HepG2 (cell line): ENCODE results near the gene TAAR6. TPM values are rescaled to one million over a fixed set of nuclear protein-coding genes. Genes with fewer than 3 reads are reported as not detected.

Experiments
- ATAC-seq: fragments of 200-7000 bp; cut with Tn5 transposase; 3 replicates; pipeline ENCODE4 v1.9.1; 2020; ENCODE audit warnings: mild to moderate bottlenecking, moderate library complexity
- BruUV-seq: library from RNA; stranded (reverse); fragments of 400-500 nt; replicated peaks from 2 replicates; lab custom pipeline; 2021; lab: Mats Ljungman, UMichigan
- CTCF ChIA-PET: fragments of 300-600 bp; formaldehyde crosslinking; extraction: SDS; loops from one replicate; lab custom pipeline; 2021; ENCODE audit warnings: low total read pairs, inconsistent platforms, low intra/inter-chr PET ratio; lab: Yijun Ruan, JAX
- POLR2A ChIA-PET: fragments of 350-600 bp; sonication (Branson Sonifier 250); formaldehyde crosslinking; loops from one replicate; lab custom pipeline; 2020; ENCODE audit warnings: antibody characterized with exemption, inconsistent platforms; lab: Yijun Ruan, JAX
- DNase-seq: peaks from one replicate; pipeline ENCODE4 v3.0.0-alpha.2; 2015; ENCODE audit warnings: low spot score
- FAIRE-seq: peaks from 3 replicates; lab custom pipeline; 2011; peaks lifted over from hg19 to GRCh38; lab: Jason Lieb, UNC
- H2AFZ ChIP-seq: one replicate; pipeline ENCODE4 v1.6.1; 2011; ENCODE audit warnings: low read length, inconsistent platforms
- H3K27ac ChIP-seq: fragments of 300-600 bp; 3 replicates; pipeline ENCODE4 v1.8.0; 2011; ENCODE audit warnings: mixed run types, mild to moderate bottlenecking, mixed read lengths, low read length, inconsistent platforms; ENCODE audit not compliant: insufficient read depth; ENCODE audit errors: extremely low read length
- H3K27me3 ChIP-seq, 2 experiments: fragments of 200-600 bp in 1 of 2; 2 replicates in 1 of 2; 3 replicates in 1 of 2; pipeline versions ENCODE4 v1.6.0 to v1.8.0; 2011; ENCODE audit warnings: low read length in 2 of 2, mild to moderate bottlenecking in 2 of 2, moderate library complexity in 2 of 2, inconsistent platforms in 1 of 2; ENCODE audit not compliant: insufficient read depth in 2 of 2, control insufficient read depth in 1 of 2
- H3K36me3 ChIP-seq, 2 experiments: fragments of 200-600 bp in 1 of 2; replicated peaks in 1 of 2; 2 replicates in 1 of 2; 3 replicates in 1 of 2; pipeline versions ENCODE4 v1.5.1 to v1.8.0; 2011; ENCODE audit warnings: low read length in 2 of 2, inconsistent platforms in 1 of 2; ENCODE audit not compliant: insufficient read depth in 2 of 2, control insufficient read depth in 1 of 2
- H3K4me1 ChIP-seq: 2 replicates; pipeline ENCODE4 v1.5.1; 2012; ENCODE audit warnings: low read length, inconsistent platforms; ENCODE audit not compliant: insufficient read depth
- H3K4me2 ChIP-seq: 2 replicates; pipeline ENCODE4 v1.6.0; 2011; ENCODE audit warnings: low read depth, low read length, inconsistent platforms
- H3K4me3 ChIP-seq, 3 experiments: fragments of 200-600 bp in 1 of 3; sonication (generic), shearing (Covaris generic) in 1 of 3; replicated peaks in 1 of 3; 2 replicates each; pipeline ENCODE4 v1.5.1; 2011 to 2016; ENCODE audit warnings: low read length in 3 of 3, inconsistent platforms in 2 of 3, low read depth in 2 of 3, mild to moderate bottlenecking in 2 of 3, control low read depth in 1 of 3, mixed read lengths in 1 of 3; ENCODE audit not compliant: insufficient read depth in 1 of 3
- H3K79me2 ChIP-seq: one replicate; pipeline ENCODE4 v1.6.1; 2011; ENCODE audit warnings: low read length, inconsistent platforms; ENCODE audit not compliant: insufficient read depth
- H3K9ac ChIP-seq: 2 replicates; pipeline ENCODE4 v1.6.0; 2011; ENCODE audit warnings: mild to moderate bottlenecking, low read depth, low read length, inconsistent platforms; ENCODE audit not compliant: insufficient read depth
- H3K9me3 ChIP-seq: 2 replicates; pipeline ENCODE4 v1.5.1; 2012; ENCODE audit warnings: mild to moderate bottlenecking, low read length
- H4K20me1 ChIP-seq: 2 replicates; pipeline ENCODE4 v1.6.0; 2011; ENCODE audit warnings: inconsistent platforms, mild to moderate bottlenecking, low read length, moderate library complexity; ENCODE audit not compliant: insufficient read depth
- ATF2 ChIP-seq: sonication (generic); formaldehyde crosslinking; IDR thresholded peaks from 2 replicates; pipeline ENCODE4 v1.4.0; 2020; ENCODE audit warnings: missing genetic modification reagents
- CENPX ChIP-seq: sonication (generic); formaldehyde crosslinking; IDR thresholded peaks from 2 replicates; pipeline ENCODE4 v1.9.0; 2021; ENCODE audit warnings: mild to moderate bottlenecking, missing genetic modification reagents, moderate library complexity
- CERS6 ChIP-seq: sonication (generic); formaldehyde crosslinking; IDR thresholded peaks from 2 replicates; pipeline ENCODE4 v1.5.0; 2020; ENCODE audit warnings: missing genetic modification reagents
- GMEB1 ChIP-seq: sonication (generic); formaldehyde crosslinking; IDR thresholded peaks from 2 replicates; pipeline ENCODE4 v1.5.1; 2020; ENCODE audit warnings: missing genetic modification reagents, mild to moderate bottlenecking, borderline replicate concordance
- MAZ ChIP-seq, 2 experiments: sonication (generic) in 1 of 2; formaldehyde crosslinking in 1 of 2; IDR thresholded peaks; 2 replicates each; pipeline versions ENCODE4 v1.5.0 to v1.6.1; 2012 to 2020; ENCODE audit warnings: low read depth in 2 of 2, mild to moderate bottlenecking in 2 of 2, borderline replicate concordance in 1 of 2, improper control_type of control experiment in 1 of 2, low read length in 1 of 2, missing genetic modification reagents in 1 of 2, moderate library complexity in 1 of 2
- MIXL1 ChIP-seq: IDR thresholded peaks from 2 replicates; pipeline ENCODE4 v1.6.1; 2016
- MLX ChIP-seq: IDR thresholded peaks from 2 replicates; pipeline ENCODE4 v1.6.1; 2016
- MTERF4 ChIP-seq: sonication (generic); formaldehyde crosslinking; IDR thresholded peaks from 2 replicates; pipeline ENCODE4 v1.8.0; 2023; ENCODE audit warnings: mild to moderate bottlenecking, missing genetic modification reagents
- POGZ ChIP-seq: sonication (generic); formaldehyde crosslinking; IDR thresholded peaks from 2 replicates; pipeline ENCODE4 v1.4.0; 2020; ENCODE audit warnings: mild to moderate bottlenecking, missing genetic modification reagents
- RBM22 ChIP-seq: fragments of 200-400 bp; formaldehyde crosslinking; optimal IDR thresholded peaks from 2 replicates; pipeline ENCODE3; 2017; ENCODE audit warnings: mild to moderate bottlenecking, low read length, moderate library complexity
- SAP130 ChIP-seq: IDR thresholded peaks from 2 replicates; pipeline ENCODE4 v1.6.1; 2016; ENCODE audit warnings: low read depth
- SETDB1 ChIP-seq: sonication (generic); formaldehyde crosslinking; IDR thresholded peaks from 2 replicates; pipeline ENCODE4 v1.5.1; 2020; ENCODE audit warnings: missing genetic modification reagents, mild to moderate bottlenecking, borderline replicate concordance
- THAP7 ChIP-seq: sonication (generic); formaldehyde crosslinking; IDR thresholded peaks from 2 replicates; pipeline ENCODE4 v1.8.1; 2023; ENCODE audit warnings: mild to moderate bottlenecking, missing genetic modification reagents
- ZNF644 ChIP-seq: IDR thresholded peaks from 2 replicates; pipeline ENCODE4 v1.6.1; 2016; ENCODE audit warnings: low read depth
- ZNF747 ChIP-seq: sonication (generic); formaldehyde crosslinking; IDR thresholded peaks from 2 replicates; pipeline ENCODE4 v1.8.1; 2023; ENCODE audit warnings: missing genetic modification reagents, mild to moderate bottlenecking, borderline replicate concordance
- ZNF776 ChIP-seq: sonication (generic); formaldehyde crosslinking; IDR thresholded peaks from 2 replicates; pipeline ENCODE4 v1.4.0; 2020; ENCODE audit warnings: mild to moderate bottlenecking, missing genetic modification reagents
- ZNF780A ChIP-seq: sonication (generic); formaldehyde crosslinking; IDR thresholded peaks from 2 replicates; pipeline ENCODE4 v1.8.0; 2022; ENCODE audit warnings: mild to moderate bottlenecking, missing genetic modification reagents, moderate library complexity
- ZNF792 ChIP-seq: IDR thresholded peaks from 2 replicates; pipeline ENCODE4 v1.6.1; 2016
- WGBS: methylation state at CpG from one replicate; pipeline ENCODE4 v1.1.6; 2017; ENCODE audit warnings: low lambda C conversion rate; 5-methylcytosine and 5-hydroxymethylcytosine counted together
- in situ Hi-C: cut with HindIII; loops from 2 replicates; pipeline ENCODE4 v1.10.0; 2017; ENCODE audit warnings: low pct_unique_long_range_greater_than_20kb; ENCODE audit not compliant: extremely low pct_ligation_motif_present
- intact Hi-C: fragments of 100-400 bp; cut with micrococcal nuclease; formaldehyde crosslinking; loops from one replicate; pipeline ENCODE4 v1.10.0; 2022; ENCODE audit not compliant: unreplicated experiment
- polyA plus RNA-seq, 8 experiments: library from polyadenylated mRNA; depleted of rRNA in 3 of 8; stranded (reverse) in 7 of 8; unstranded in 1 of 8; fragments of >200 nt; fragmentation: Illumina TruSeq in 4 of 8; extraction: Trizol in 4 of 8; gene quantifications; 2 replicates each; pipeline versions ENCODE4 v1.2.1 to v1.2.3, GENCODE V29; 2011 to 2016; ENCODE audit warnings: low read depth in 4 of 8, missing spikeins in 1 of 8, mixed read lengths in 1 of 8; ENCODE audit not compliant: insufficient read depth in 1 of 8
- total RNA-seq, 5 experiments: library from RNA; depleted of rRNA; stranded (reverse); fragments of >200 nt; fragmentation: Illumina TruSeq; extraction: Trizol; gene quantifications; 2 replicates each; pipeline ENCODE4 v1.2.3, GENCODE V29; 2016; ENCODE audit warnings: low read depth in 1 of 5

The TAAR6 gene
- total and polyA plus RNA-seq, 2 of the 13 experiments (the other 11 are each of a cell fraction or from before 2014, with no cell fraction given): not detected

GRCh38 chr6:132596201-132596600 lies 26.1 kb downstream of the TAAR6 start:
- Histone ChIP-seq H3K27me3 (no peaks in the 10 kb centered on the region; a peak in 1 of 5 replicates), H3K4me3 (no peak overlapping the region), H2AFZ (no peak overlapping the region), H3K36me3 (no peaks in the 10 kb centered on the region), H3K79me2 (no peaks in the 10 kb centered on the region), H3K4me1 (no peaks in the 10 kb centered on the region), H3K9me3 (no peaks in the 10 kb centered on the region), H3K4me2 (no peak overlapping the region), H3K9ac (no peak overlapping the region), H3K27ac (no peak overlapping the region), H4K20me1 (no peaks in the 10 kb centered on the region)
- in situ Hi-C loops (no loop called here), intact Hi-C loops (loop anchor here (5.0 kb wide), 2 partner anchors 46 to 171 kb away; no protein-coding TSS in a partner anchor)
- BruUV-seq: no TSS peak
- WGBS: 20% methylated on average over 6 of the region's 6 CpGs
- DNase-seq: no peak
- ChIA-PET CTCF (no interaction called here), POLR2A (no interaction called here)
- no peak for FAIRE-seq
- ATAC-seq: no peak
- TF ChIP-seq THAP7 (CRISPR knock-in tag) (no peak), CERS6 (CRISPR knock-in tag) (no peak), GMEB1 (CRISPR knock-in tag) (no peak), MLX (CRISPR knock-in tag) (no peak), MIXL1 (CRISPR knock-in tag) (no peak), SAP130 (CRISPR knock-in tag) (no peak), CENPX (CRISPR knock-in tag) (no peak), MAZ (IDR thresholded peaks at IDR 0.05; ENCODE audit: borderline replicate concordance, low read depth, low read length) (no peak), MAZ (CRISPR knock-in tag; IDR thresholded peaks at IDR 0.05; ENCODE audit: low read depth) (no peak), ZNF644 (no peak), ZNF780A (no peak), ZNF776 (no peak), MTERF4 (no peak), RBM22 (no peak), SETDB1 (CRISPR knock-in tag) (no peak), ZNF792 (CRISPR knock-in tag) (no peak), POGZ (CRISPR knock-in tag) (no peak), ATF2 (CRISPR knock-in tag) (no peak), ZNF747 (CRISPR knock-in tag) (no peak)
